Measurements from ENCODE around the gene CHIC1. TPM values are rescaled to one million over a fixed set of nuclear protein-coding genes. Genes with fewer than 3 reads are reported as not detected.

CHIC1 gene
- total and polyA plus RNA-seq, 10 of the 15 experiments (the other 5 are each of a cell fraction or from before 2014, with no cell fraction given), result 0.72 to 7.6 (median 3.8) TPM

DNA sequence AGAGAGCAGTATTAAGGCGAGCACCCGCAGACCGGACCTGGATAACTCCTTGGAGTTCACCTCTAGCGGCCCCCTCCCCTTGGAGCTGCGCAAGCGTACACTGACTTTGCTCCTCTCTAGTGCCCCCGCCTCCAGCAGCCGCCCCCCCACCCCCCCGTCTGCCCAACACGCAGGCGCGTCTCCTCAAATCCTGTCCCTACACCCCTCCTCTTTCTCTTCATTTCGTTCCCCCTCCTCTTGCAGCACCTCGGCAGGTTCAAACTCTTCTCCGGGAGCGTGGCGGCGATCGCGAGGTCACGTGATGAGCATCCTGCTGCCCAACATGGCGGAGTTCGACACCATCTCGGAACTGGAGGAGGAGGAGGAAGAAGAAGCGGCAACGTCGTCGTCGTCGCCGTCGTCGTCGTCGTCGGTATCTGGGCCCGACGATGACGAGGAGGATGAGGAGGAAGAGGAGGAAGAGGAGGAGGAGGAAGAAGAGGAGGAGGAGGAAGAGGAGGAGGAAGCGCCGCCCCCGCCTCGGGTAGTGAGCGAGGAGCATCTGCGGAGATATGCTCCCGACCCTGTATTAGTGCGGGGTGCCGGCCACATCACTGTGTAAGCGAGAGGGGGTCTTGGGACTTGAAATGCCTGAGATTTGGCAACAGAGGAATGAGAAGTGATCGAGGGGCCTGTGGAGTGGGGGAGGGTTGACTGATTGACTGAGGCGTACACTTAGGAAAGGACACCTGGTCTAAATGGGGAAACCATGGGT, at the start of gene CHIC1 (continued):
- TF ChIP-seq, protein P1, sequence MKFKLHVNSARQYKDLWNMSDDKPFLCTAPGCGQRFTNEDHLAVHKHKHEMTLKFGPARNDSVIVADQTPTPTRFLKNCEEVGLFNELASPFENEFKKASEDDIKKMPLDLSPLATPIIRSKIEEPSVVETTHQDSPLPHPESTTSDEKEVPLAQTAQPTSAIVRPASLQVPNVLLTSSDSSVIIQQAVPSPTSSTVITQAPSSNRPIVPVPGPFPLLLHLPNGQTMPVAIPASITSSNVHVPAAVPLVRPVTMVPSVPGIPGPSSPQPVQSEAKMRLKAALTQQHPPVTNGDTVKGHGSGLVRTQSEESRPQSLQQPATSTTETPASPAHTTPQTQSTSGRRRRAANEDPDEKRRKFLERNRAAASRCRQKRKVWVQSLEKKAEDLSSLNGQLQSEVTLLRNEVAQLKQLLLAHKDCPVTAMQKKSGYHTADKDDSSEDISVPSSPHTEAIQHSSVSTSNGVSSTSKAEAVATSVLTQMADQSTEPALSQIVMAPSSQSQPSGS (IDR thresholded peaks at IDR 0.05; ENCODE audit: low read length), result no peak
- peak; percentile 53; the same call in 1 of the 2 replicates for TF ChIP-seq HDGF (IDR thresholded peaks at IDR 0.05)
- TF ChIP-seq ZNF274 (IDR thresholded peaks at IDR 0.05; ENCODE audit: insufficient read depth, insufficient read length), result no peak
- TF ChIP-seq CBX5 (IDR thresholded peaks at IDR 0.05; ENCODE audit: low read depth), result no peak
- TF ChIP-seq BMI1 (IDR thresholded peaks at IDR 0.05; ENCODE audit: borderline replicate concordance), result no peak
- no peak for TF ChIP-seq MTA2 (IDR thresholded peaks at IDR 0.05; ENCODE audit: low read depth)
- TF ChIP-seq, protein P2, sequence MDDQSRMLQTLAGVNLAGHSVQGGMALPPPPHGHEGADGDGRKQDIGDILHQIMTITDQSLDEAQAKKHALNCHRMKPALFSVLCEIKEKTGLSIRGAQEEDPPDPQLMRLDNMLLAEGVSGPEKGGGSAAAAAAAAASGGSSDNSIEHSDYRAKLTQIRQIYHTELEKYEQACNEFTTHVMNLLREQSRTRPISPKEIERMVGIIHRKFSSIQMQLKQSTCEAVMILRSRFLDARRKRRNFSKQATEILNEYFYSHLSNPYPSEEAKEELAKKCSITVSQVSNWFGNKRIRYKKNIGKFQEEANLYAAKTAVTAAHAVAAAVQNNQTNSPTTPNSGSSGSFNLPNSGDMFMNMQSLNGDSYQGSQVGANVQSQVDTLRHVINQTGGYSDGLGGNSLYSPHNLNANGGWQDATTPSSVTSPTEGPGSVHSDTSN (IDR thresholded peaks at IDR 0.05; ENCODE audit: insufficient replicate concordance, low read depth, low read length), result no peak
- no peak for TF ChIP-seq PAX5 (IDR thresholded peaks at IDR 0.05; ENCODE audit: borderline replicate concordance, low read depth, low read length)
- TF ChIP-seq RAD21 (IDR thresholded peaks at IDR 0.05; ENCODE audit: insufficient read depth, low read depth, low read length), result no peak
- no peak for TF ChIP-seq GABPA (IDR thresholded peaks at IDR 0.05; ENCODE audit: low read depth)
- TF ChIP-seq POLR2AphosphoS2 (IDR thresholded peaks at IDR 0.05; ENCODE audit: low read depth, low read length), result no peak
- TF ChIP-seq, protein P3, sequence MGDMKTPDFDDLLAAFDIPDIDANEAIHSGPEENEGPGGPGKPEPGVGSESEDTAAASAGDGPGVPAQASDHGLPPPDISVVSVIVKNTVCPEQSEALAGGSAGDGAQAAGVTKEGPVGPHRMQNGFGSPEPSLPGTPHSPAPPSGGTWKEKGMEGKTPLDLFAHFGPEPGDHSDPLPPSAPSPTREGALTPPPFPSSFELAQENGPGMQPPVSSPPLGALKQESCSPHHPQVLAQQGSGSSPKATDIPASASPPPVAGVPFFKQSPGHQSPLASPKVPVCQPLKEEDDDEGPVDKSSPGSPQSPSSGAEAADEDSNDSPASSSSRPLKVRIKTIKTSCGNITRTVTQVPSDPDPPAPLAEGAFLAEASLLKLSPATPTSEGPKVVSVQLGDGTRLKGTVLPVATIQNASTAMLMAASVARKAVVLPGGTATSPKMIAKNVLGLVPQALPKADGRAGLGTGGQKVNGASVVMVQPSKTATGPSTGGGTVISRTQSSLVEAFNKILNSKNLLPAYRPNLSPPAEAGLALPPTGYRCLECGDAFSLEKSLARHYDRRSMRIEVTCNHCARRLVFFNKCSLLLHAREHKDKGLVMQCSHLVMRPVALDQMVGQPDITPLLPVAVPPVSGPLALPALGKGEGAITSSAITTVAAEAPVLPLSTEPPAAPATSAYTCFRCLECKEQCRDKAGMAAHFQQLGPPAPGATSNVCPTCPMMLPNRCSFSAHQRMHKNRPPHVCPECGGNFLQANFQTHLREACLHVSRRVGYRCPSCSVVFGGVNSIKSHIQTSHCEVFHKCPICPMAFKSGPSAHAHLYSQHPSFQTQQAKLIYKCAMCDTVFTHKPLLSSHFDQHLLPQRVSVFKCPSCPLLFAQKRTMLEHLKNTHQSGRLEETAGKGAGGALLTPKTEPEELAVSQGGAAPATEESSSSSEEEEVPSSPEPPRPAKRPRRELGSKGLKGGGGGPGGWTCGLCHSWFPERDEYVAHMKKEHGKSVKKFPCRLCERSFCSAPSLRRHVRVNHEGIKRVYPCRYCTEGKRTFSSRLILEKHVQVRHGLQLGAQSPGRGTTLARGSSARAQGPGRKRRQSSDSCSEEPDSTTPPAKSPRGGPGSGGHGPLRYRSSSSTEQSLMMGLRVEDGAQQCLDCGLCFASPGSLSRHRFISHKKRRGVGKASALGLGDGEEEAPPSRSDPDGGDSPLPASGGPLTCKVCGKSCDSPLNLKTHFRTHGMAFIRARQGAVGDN (IDR thresholded peaks at IDR 0.05), result 0 out of 2 replicates have a peak, but pooled peaks have one; percentile 23
- TF ChIP-seq, protein P4, sequence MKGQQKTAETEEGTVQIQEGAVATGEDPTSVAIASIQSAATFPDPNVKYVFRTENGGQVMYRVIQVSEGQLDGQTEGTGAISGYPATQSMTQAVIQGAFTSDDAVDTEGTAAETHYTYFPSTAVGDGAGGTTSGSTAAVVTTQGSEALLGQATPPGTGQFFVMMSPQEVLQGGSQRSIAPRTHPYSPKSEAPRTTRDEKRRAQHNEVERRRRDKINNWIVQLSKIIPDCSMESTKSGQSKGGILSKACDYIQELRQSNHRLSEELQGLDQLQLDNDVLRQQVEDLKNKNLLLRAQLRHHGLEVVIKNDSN (IDR thresholded peaks at IDR 0.05; ENCODE audit: borderline replicate concordance, extremely low read length, insufficient read depth, low read depth, low read length), result peak; percentile 88
- TF ChIP-seq POLR2A (IDR thresholded peaks at IDR 0.05; ENCODE audit: low read depth, low read length), result peak; percentile 90
- TF ChIP-seq, protein P5, sequence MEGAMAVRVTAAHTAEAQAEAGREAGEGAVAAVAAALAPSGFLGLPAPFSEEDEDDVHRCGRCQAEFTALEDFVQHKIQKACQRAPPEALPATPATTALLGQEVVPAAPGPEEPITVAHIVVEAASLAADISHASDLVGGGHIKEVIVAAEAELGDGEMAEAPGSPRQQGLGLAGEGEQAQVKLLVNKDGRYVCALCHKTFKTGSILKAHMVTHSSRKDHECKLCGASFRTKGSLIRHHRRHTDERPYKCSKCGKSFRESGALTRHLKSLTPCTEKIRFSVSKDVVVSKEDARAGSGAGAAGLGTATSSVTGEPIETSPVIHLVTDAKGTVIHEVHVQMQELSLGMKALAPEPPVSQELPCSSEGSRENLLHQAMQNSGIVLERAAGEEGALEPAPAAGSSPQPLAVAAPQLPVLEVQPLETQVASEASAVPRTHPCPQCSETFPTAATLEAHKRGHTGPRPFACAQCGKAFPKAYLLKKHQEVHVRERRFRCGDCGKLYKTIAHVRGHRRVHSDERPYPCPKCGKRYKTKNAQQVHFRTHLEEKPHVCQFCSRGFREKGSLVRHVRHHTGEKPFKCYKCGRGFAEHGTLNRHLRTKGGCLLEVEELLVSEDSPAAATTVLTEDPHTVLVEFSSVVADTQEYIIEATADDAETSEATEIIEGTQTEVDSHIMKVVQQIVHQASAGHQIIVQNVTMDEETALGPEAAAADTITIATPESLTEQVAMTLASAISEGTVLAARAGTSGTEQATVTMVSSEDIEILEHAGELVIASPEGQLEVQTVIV (IDR thresholded peaks at IDR 0.05; ENCODE audit: borderline replicate concordance, partially characterized antibody), result no peak
- no peak for TF ChIP-seq CEBPB (IDR thresholded peaks at IDR 0.05; ENCODE audit: borderline replicate concordance in 1 of 2, low read depth in 2 of 2, low read length in 2 of 2)
- no peak for TF ChIP-seq JUNB (IDR thresholded peaks at IDR 0.05)
- TF ChIP-seq SMARCA5 (IDR thresholded peaks at IDR 0.05), result no peak
- TF ChIP-seq ZBED1 (IDR thresholded peaks at IDR 0.05; ENCODE audit: borderline replicate concordance), result no peak

Measured in GM12878 (cell line).